SK-N-MC (cell line): ENCODE data around the gene IMMP2L.

Source experiments
- EZH2 ChIP-seq: fragments of 200-600 bp; sonication (generic); IDR thresholded peaks from one replicate; pipeline ENCODE4 v1.6.1; 2017; ENCODE audit warnings: antibody characterized with exemption
- FOXP2 ChIP-seq: optimal IDR thresholded peaks from 2 replicates; pipeline ENCODE3; 2011; ENCODE audit warnings: mild to moderate bottlenecking, moderate library complexity; ENCODE audit not compliant: insufficient read depth; ENCODE audit errors: extremely low read length, control extremely low read depth
- POLR2AphosphoS5 ChIP-seq: IDR thresholded peaks from 2 replicates; pipeline ENCODE4 v1.6.1; 2012; ENCODE audit warnings: mild to moderate bottlenecking, low read depth, low read length, borderline replicate concordance

DNA sequence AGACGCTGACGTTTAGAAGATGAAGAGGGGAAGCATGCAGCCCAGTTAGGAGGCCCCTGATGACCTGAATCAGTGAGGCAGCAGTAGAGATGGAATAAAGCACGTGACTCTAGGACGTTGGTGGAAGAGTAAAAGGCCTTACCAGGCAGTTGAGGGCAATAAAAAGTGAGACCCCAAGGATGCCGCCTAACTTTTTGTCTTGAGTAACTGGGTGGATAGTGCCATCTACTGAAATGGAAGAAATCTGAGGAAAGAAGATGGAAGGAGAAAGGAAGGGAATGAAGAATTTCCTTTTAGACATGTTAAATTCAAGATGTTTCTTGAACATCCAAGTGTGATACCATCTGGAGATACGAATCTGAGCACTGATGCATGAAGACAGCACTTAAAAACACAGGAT, 691.4 kb downstream of the IMMP2L start:
- TF ChIP-seq EZH2 (no peak), POLR2AphosphoS5 (no peak), FOXP2 (no peak)
